Mesenchymal stem cell (in vitro differentiated cells and primary cell): ENCODE measurements around the gene CALML6.

Experiments
- DNase-seq: peaks from one replicate; pipeline ENCODE4 v3.0.0-alpha.2; 2013
- H2AFZ ChIP-seq: one replicate; pipeline ENCODE4 v1.6.1; 2013; ENCODE audit warnings: low read depth, mild to moderate bottlenecking, control low read depth, inconsistent platforms, low read length, moderate library complexity
- H2AK5ac ChIP-seq: 2 replicates; pipeline ENCODE4 v1.6.1; 2013; ENCODE audit warnings: low read length, moderate library complexity, mild to moderate bottlenecking, inconsistent platforms; ENCODE audit not compliant: severe bottlenecking
- H2BK120ac ChIP-seq: one replicate; pipeline ENCODE4 v1.6.1; 2013; ENCODE audit warnings: low read depth, mild to moderate bottlenecking, inconsistent platforms, low read length, moderate library complexity
- H2BK12ac ChIP-seq, 2 experiments: one replicate each; pipeline ENCODE4 v1.6.1; 2013; ENCODE audit warnings: inconsistent platforms in 2 of 2, low read length in 2 of 2, mild to moderate bottlenecking in 2 of 2, moderate library complexity in 2 of 2, control low read depth in 1 of 2
- H2BK15ac ChIP-seq: one replicate; pipeline ENCODE4 v1.6.1; 2013; ENCODE audit warnings: mild to moderate bottlenecking, low read depth, inconsistent platforms; ENCODE audit not compliant: poor library complexity, severe bottlenecking
- H2BK5ac ChIP-seq: 2 replicates; pipeline ENCODE4 v1.6.1; 2013; ENCODE audit warnings: low read depth, mild to moderate bottlenecking, low read length, control low read depth, inconsistent platforms; ENCODE audit not compliant: poor library complexity, severe bottlenecking
- H3K14ac ChIP-seq, 2 experiments: one replicate each; pipeline ENCODE4 v1.6.1; 2013; ENCODE audit warnings: inconsistent platforms in 2 of 2, low read length in 2 of 2, control low read depth in 1 of 2, mild to moderate bottlenecking in 1 of 2, moderate library complexity in 1 of 2
- H3K18ac ChIP-seq, 2 experiments: one replicate each; pipeline ENCODE4 v1.6.1; 2013; ENCODE audit warnings: inconsistent platforms in 2 of 2, low read length in 2 of 2, control low read depth in 1 of 2, low read depth in 1 of 2, mild to moderate bottlenecking in 1 of 2
- H3K23ac ChIP-seq, 2 experiments: one replicate each; pipeline ENCODE4 v1.6.1; 2013; ENCODE audit warnings: inconsistent platforms in 2 of 2, low read length in 2 of 2, mild to moderate bottlenecking in 2 of 2, moderate library complexity in 2 of 2, control low read depth in 1 of 2
- H3K27ac ChIP-seq: 2 replicates; pipeline ENCODE4 v1.5.1; 2013; ENCODE audit warnings: mild to moderate bottlenecking, moderate library complexity, low read length, control low read depth, inconsistent platforms; ENCODE audit not compliant: poor library complexity, severe bottlenecking
- H3K27me3 ChIP-seq, 2 experiments: 2 replicates each; pipeline versions ENCODE4 v1.6.1 to v1.7.0; 2013; ENCODE audit warnings: low read length in 2 of 2, mild to moderate bottlenecking in 2 of 2, moderate library complexity in 2 of 2, control low read depth in 1 of 2, inconsistent platforms in 1 of 2; ENCODE audit not compliant: control insufficient read depth in 1 of 2, insufficient read depth in 1 of 2
- H3K36me3 ChIP-seq, 2 experiments: 2 replicates each; pipeline versions ENCODE4 v1.6.1 to v1.7.0; 2013; ENCODE audit warnings: low read length in 2 of 2, control low read depth in 1 of 2, inconsistent platforms in 1 of 2, low read depth in 1 of 2, mild to moderate bottlenecking in 1 of 2; ENCODE audit not compliant: insufficient read depth in 2 of 2, control insufficient read depth in 1 of 2
- H3K4ac ChIP-seq, 2 experiments: one replicate each; pipeline ENCODE4 v1.6.1; 2013; ENCODE audit warnings: inconsistent platforms in 2 of 2, low read length in 2 of 2, mild to moderate bottlenecking in 2 of 2, moderate library complexity in 2 of 2, control low read depth in 1 of 2, low read depth in 1 of 2
- H3K4me1 ChIP-seq: 2 replicates; pipeline ENCODE4 v1.6.1; 2013; ENCODE audit warnings: low read depth, low read length, control low read depth; ENCODE audit not compliant: control insufficient read depth, insufficient read depth
- H3K4me2 ChIP-seq: 2 replicates; pipeline ENCODE4 v1.6.1; 2013; ENCODE audit warnings: low read length, mild to moderate bottlenecking, inconsistent platforms; ENCODE audit not compliant: poor library complexity, severe bottlenecking
- H3K4me3 ChIP-seq, 2 experiments: 2 replicates each; pipeline versions ENCODE4 v1.5.1 to v1.7.0; 2013; ENCODE audit warnings: low read length in 2 of 2, mild to moderate bottlenecking in 2 of 2, control low read depth in 1 of 2, low read depth in 1 of 2; ENCODE audit not compliant: insufficient read depth in 1 of 2
- H3K79me1 ChIP-seq: replicated peaks from 2 replicates; pipeline ENCODE4 v1.6.1; 2013; ENCODE audit warnings: mild to moderate bottlenecking, control low read depth, low read length, inconsistent platforms; ENCODE audit not compliant: poor library complexity, severe bottlenecking
- H3K9ac ChIP-seq: 2 replicates; pipeline ENCODE4 v1.7.0; 2013; ENCODE audit warnings: mild to moderate bottlenecking, low read length, moderate library complexity
- H3K9me3 ChIP-seq: 2 replicates; pipeline ENCODE4 v1.7.0; 2013; ENCODE audit warnings: mild to moderate bottlenecking, low read length; ENCODE audit not compliant: control insufficient read depth
- H4K8ac ChIP-seq: one replicate; pipeline ENCODE4 v1.6.1; 2013; ENCODE audit warnings: inconsistent platforms, mild to moderate bottlenecking, low read length, moderate library complexity
- H4K91ac ChIP-seq: one replicate; pipeline ENCODE4 v1.6.1; 2013; ENCODE audit warnings: mild to moderate bottlenecking, low read length, inconsistent platforms
- WGBS: methylation state at CpG from one replicate; pipeline ENCODE4 v1.1.7; 2013; ENCODE audit warnings: mixed read lengths; 5-methylcytosine and 5-hydroxymethylcytosine counted together

The CALML6 gene

DNA sequence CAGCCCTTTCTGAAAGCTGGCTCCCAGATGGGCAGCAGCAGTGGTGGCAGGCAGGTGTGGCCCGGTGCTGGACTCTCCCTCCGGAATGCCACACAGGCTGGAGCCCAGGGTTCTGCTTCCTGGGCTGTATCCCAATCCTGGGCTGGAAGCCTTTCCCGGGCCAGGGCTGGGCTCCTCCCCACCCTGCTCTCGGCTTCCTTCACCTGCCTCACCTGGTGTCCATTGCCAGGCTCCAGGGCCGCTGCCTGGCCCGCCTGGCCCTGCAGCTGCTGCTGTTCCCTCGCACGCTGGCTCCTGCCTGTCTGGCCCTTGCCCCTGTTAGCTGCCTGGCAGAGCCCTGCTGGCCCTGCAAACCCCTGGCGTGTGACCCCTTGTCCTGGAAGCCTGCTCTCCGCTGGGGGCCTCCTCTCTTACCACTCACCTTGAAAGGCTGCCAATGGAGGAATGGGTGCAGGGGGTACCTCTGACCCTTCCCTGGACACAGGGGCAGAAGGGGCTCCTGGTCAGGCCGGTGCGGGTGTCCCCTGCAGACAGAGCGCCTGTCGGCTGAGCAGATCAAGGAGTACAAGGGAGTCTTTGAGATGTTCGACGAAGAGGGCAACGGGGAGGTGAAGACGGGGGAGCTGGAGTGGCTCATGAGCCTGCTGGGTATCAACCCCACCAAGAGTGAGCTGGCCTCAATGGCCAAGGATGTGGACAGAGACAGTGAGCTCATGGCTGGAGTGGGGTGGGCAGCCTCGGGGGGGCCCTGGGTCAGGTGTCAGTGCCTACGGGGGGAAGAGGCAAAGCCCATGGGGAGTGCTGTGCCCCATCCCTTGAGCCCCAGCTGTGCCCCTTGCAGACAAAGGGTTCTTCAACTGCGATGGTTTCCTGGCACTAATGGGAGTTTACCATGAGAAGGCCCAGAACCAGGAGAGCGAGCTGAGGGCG is 1.1 kb downstream of the CALML6 start:
- Histone ChIP-seq H3K14ac (no peak overlapping the region), H3K9ac (no peak overlapping the region), H3K4me1 (peaks cover 18% of the 10 kb centered on the region), H2BK5ac (no peak overlapping the region), H4K91ac (peak overlapping the region; percentile 21), H3K79me1 (no peaks in the 10 kb centered on the region), H3K4me3 (no peak overlapping the region), H3K18ac (no peak overlapping the region), H2BK120ac (no peak overlapping the region), H3K23ac (no peak overlapping the region), H3K27me3 (peaks cover 0 to 34% of the 10 kb centered on the region in 2 experiments), H3K9me3 (no peaks in the 10 kb centered on the region), H3K4me2 (no peak overlapping the region), H2BK15ac (no peak overlapping the region), H3K36me3 (no peaks in the 10 kb centered on the region), H2BK12ac (no peak overlapping the region), H2AK5ac (no peak overlapping the region), H3K27ac (no peak overlapping the region), H3K4ac (no peak overlapping the region), H2AFZ (no peak overlapping the region), H4K8ac (no peak overlapping the region)
- WGBS, result 90% methylated on average over 23 of the region's 23 CpGs
- DNase-seq, result no peak

DNA sequence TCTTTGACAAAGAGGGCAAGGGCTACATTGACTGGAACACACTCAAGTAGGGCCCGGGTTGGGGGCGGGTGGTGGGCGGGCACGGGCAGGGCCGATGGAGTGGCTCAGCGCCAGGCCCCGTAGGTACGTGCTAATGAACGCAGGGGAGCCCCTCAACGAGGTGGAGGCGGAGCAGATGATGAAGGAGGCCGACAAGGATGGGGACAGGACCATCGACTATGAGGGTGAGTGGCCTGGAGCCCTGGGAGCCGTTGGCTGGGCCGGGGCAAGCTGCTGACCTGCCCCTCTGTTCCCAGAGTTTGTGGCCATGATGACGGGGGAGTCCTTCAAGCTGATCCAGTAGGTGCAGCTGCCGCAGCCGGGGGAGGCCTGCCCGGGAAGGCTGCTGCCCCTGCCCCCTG is 1.8 kb downstream of the CALML6 start:
- Histone ChIP-seq H2BK120ac (no peak overlapping the region), H3K9me3 (no peaks in the 10 kb centered on the region), H2BK5ac (no peak overlapping the region), H3K18ac (no peak overlapping the region), H2AFZ (no peak overlapping the region), H3K27me3 (peaks cover 0 to 34% of the 10 kb centered on the region in 2 experiments), H3K9ac (no peak overlapping the region), H3K4me1 (peaks cover 18% of the 10 kb centered on the region), H3K4me3 (no peak overlapping the region), H3K27ac (no peak overlapping the region), H2BK15ac (no peak overlapping the region), H4K91ac (no peak overlapping the region), H3K23ac (no peak overlapping the region), H3K14ac (no peak overlapping the region), H2BK12ac (no peak overlapping the region), H3K4ac (no peak overlapping the region), H3K36me3 (no peaks in the 10 kb centered on the region), H3K4me2 (no peak overlapping the region), H3K79me1 (no peaks in the 10 kb centered on the region), H4K8ac (no peak overlapping the region), H2AK5ac (no peak overlapping the region)
- 92% methylated on average over 19 of the region's 19 CpGs for WGBS
- DNase-seq, result no peak

DNA sequence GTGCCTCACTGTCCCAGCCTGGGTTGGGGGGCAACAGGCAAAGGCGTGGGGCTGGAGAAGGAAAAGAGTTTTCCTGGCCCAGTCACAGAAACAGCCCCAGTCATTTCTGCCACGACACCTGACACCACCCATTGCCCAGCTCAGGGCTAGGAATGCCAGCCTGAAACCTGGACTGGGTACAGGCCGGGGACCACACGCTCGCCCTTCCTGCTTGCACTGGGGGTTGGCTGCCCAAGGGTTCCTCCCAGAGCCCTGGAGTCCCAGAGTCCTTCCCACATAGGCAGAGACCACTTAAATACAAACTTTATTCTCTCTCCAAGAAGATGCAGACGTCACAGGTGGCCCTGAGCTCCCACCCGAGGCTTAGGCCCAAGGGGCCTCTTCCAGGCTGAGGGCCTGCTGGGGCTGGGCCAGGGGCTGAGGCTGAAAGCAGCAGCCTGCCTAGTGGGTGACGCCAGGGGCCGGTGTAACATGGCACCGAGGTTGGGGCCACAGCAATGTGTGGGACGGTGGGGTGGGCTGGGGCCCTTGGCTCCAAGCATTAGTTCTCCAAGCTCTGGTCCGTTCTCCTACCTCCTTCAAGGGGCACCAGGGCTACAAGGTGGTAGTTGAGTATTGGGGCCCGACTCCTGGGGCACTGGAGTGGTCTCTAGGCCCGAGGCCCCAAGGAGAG is 2.4 kb downstream of the CALML6 start:
- no peak overlapping the region for H2BK15ac ChIP-seq
- H3K9ac ChIP-seq, result no peak overlapping the region
- no peak overlapping the region for H3K18ac ChIP-seq
- no peak overlapping the region for H3K23ac ChIP-seq
- H3K27me3 ChIP-seq, result peaks cover 0 to 39% of the 10 kb centered on the region in 2 experiments
- no peak overlapping the region for H2BK12ac ChIP-seq
- H3K4me1 ChIP-seq, result peaks cover 18% of the 10 kb centered on the region
- no peak overlapping the region for H2AFZ ChIP-seq
- no peak overlapping the region for H2AK5ac ChIP-seq
- H3K14ac ChIP-seq, result no peak overlapping the region
- H3K36me3 ChIP-seq, result no peaks in the 10 kb centered on the region
- H3K9me3 ChIP-seq, result no peaks in the 10 kb centered on the region
- H3K4ac ChIP-seq, result no peak overlapping the region
- no peak overlapping the region for H3K27ac ChIP-seq
- H3K79me1 ChIP-seq, result no peaks in the 10 kb centered on the region
- WGBS, result 87% methylated on average over 14 of the region's 14 CpGs
- H4K91ac ChIP-seq, result no peak overlapping the region
- no peak overlapping the region for H2BK5ac ChIP-seq
- no peak for DNase-seq
- H4K8ac ChIP-seq, result no peak overlapping the region
- H3K4me2 ChIP-seq, result no peak overlapping the region
- no peak overlapping the region for H3K4me3 ChIP-seq
- no peak overlapping the region for H2BK120ac ChIP-seq
